Medulla oblongata (tissue), 1 donor: ENCODE data around the gene SCNN1B.

Source experiments
- DNase-seq: peaks from one replicate; pipeline ENCODE4 v3.0.0-alpha.2; 2015; ENCODE audit errors: extremely low spot score

SCNN1B gene

DNA sequence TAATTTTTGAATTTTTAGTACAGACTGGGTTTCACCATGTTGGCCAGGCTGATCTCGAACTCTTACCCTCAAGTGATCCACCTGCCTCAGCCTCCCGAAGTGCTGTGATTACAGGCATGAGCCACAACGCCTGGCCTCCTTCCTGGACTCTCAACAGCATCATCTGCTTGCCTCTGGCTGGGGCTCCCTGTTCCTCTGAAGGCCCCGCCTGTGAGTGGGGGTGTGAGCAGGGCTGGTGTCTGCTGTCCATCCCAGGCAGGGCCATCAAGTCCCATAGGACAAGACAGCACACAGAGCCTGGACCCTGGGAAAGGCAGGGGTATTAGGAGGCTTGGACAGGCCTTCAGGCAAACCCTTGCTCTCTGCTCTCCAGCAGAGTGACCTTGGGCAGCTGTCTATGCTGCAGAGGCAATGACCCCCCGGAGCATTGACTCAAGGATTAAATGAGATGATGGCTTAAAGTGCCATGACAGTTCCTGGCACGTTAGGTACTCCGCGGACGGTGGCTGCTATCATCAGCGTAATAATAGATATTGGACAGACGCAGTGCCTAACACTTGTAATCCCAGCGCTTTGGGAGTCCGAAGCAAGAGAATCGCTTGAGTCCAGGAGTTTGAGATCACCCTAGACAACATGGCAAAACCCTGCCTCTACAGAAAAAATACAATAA lies 19.2 kb downstream of the SCNN1B start:
- DNase-seq = no peak

DNA sequence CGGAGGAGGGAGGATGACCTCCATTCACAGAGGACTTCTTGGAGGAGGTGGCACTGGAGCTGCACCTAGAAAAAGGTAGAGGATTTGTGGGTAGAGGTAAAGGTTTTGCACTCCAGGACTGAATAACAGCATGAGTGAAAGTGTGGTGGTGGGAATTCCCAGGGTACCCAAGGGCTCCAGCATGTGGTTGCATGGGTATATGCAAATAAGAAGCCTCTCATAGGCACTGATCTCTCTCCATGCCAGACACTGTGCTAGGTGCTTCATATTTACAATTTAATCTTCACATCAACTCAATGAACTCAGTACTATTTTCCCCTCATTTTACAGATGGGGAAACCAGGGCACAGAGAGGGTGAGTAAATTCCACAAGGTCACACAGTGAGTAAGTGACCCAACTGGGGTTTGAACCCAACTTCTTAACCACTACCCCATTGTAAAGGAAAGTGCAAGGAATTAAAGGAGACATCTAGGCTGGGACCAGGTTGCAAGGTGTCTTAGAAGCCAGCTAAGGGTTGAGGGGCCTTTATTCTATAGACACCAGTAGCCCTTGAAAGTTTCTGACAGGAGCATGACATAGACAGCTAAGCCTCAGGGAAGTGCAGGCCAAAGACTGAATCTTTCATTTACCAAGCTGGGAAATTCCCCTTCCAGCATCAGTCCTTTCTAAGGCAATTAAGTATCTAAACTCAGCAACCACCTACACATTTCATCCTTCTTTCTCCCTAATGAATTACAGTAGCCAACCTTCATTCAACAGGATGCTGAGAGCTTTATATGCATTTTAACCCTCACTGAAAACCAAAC lies 21.3 kb downstream of the SCNN1B start:
- DNase-seq = no peak

DNA sequence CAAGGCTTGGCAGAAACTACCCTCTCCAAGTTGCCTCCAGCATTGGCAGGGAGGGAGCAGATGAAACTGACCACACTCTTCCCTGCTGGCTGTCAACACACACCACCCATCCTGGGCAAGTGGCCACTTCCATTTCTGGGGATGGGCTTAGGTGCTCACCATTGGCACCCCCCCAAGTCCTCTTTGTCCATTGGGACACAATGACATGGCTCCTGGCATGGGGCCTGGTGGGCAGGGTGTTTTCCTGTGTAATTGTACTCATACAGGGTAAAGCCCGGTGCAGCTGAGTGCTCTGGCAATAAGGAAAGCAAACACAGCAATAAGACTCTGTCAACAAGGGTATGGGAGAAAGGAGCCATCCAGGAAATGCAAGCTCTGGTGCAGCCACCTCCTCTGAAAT lies 22.6 kb downstream of the SCNN1B start:
- DNase-seq = no peak

DNA sequence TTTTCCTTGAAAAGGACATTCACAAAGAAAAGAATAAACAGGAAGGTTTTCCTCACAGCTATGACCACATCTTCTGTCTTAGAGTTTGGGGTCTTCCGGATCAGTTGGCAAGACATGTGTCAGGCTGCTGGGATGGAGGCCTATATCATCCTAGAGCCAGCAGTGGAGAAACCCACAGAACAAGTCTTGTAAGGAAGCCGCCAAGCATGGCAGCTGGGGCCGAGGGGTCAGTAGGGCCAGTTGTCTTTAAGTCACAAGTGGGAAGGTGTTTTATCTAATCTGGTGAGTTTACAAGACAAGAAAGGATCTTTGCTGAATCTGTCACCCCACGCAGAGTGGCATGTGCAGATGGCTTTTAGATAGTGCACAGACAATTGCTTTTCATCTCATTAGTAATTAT lies 25.7 kb downstream of the SCNN1B start:
- DNase-seq = no peak

DNA sequence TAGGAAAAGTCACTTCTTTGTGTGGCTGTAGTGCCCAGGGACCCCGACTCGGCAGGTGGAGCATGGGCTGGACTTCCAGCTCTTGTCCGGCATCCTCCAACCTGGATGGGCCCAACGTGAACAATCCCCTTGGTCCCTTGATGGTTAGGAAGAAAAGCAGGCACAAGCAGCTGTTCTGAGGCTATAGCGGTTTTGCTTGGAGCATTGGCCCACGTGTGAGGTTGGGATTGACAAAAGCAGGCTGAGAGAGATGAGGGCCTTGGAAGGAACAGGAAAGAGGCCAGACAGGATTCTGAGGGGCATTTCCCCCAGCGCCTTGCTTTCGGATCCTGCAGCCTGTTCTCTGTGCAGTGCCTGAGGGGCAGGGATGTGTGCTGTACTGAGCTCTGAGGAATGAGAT lies 28.1 kb downstream of the SCNN1B start:
- no peak for DNase-seq

DNA sequence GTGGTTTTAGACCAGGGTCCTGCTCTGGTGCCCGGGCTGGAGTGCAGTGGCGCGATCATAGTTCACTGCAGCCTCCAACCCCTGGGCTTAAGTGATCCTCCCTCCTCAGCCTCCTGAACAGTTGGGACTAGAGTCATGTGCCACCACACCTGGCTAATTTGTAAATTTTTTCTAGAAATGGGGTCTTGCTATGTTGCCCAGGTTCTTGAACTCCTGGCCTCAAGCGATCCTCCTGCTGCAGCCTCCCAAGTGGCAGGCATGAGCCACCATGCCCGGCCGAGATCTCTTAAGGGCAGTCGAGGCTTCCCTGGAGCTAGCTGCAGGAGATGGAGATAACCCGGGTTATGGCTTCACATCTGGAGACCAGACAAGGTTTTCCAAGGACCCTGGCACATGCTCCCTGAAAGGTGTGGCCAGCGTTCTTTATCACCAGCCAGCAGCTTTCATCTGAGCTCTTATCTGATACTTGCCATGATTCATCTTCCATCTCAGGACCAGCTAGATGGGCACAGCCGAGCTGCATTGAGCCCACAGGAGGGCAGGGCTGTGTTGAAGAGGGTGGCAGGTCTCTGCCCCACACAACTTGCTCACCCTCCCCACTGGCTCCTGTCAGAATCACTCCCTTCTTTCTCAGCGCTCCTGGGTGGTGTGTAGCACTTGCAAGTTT lies 28.6 kb downstream of the SCNN1B start:
- DNase-seq = no peak

DNA sequence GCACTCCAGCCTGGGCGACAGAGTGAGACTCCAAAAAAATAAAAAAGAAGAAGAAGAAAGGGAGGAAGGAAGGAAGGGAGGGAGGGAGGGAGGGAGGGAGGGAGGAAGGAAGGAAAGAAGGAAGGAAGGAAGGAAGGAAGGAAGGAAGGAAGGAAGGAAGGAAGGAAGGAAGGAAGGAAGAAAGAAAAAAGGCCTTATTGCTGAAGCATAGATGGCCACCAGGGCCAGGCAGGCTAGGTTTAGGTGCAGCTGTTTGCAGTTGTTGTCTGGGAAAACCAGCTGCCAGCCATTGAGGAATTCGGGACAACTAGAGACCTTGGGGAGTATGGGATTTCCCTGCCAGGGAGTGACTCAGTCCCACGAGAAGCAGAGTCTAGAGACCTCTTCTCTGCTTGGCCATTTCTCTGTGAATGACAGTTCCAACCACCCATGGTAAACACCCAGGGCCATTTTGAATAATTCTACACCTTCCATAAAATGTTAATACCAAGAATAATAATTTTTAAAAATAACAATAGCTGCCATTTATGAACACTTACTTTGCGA lies 31.0 kb downstream of the SCNN1B start:
- DNase-seq = no peak

DNA sequence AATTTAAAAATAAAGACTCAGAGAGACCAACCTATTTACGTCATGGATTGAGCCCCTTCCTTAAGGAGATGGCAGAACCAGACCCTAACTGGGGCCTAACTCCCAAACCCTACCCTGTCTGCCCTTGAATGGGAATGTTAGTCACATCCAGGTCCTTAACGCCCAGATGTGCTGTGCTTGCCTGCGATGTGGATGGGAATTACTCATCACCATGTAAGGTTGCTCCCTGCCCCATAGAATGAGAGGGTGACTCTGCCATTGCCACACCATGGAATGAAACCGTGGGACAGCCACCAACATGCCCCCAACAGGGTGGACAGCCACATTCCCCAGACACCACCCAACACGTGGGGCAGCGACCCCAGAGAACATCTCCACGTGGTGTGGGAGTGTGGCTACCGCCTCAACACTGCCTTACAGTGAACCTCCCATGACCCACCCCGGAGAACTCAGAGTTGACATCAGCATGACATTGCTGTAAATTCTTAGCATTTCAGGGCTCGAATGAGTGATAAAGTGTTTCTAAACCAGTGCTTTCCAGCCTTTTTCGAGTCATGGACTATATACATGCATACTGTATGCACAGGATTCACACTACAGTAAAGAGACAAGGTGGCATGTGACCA lies 31.8 kb downstream of the SCNN1B start:
- DNase-seq = no peak

DNA sequence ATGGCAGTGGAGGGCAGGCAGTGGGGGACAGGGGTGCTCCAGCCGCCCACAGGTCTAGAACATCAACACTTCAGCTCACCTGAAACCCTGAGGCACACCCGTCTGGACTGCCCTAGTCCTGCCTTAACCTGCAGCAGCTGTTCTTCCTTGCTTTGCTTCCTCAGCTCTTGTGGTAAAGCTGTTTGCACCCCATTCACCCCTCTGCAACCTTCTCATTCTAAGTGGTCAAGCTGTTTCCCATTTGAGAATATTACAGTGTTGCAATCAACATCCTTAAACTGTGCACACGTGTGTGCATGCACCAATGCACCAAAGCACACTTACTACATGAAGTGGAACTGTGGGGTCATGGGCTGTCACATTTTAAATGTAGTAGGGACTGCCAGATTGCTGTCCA lies 32.4 kb downstream of the SCNN1B start:
- no peak for DNase-seq

DNA sequence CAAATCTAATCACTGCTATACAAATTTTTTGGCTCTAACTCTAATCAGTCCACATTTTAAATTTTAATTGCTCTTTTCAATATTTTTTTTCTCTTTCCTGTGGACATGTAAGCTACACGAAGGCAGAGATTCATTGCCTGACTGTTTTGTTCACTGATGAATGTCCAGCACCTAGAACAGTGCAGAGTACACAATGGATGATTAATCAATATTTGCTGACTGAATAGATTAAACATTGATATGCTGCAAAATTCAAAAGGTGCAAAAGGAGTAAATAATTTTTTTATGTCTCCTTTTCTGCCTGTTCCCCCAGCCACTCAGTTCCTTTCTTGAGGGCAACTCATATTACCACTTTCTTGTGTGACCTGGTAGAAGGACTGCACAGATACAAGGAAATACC lies 32.8 kb downstream of the SCNN1B start:
- DNase-seq = no peak

DNA sequence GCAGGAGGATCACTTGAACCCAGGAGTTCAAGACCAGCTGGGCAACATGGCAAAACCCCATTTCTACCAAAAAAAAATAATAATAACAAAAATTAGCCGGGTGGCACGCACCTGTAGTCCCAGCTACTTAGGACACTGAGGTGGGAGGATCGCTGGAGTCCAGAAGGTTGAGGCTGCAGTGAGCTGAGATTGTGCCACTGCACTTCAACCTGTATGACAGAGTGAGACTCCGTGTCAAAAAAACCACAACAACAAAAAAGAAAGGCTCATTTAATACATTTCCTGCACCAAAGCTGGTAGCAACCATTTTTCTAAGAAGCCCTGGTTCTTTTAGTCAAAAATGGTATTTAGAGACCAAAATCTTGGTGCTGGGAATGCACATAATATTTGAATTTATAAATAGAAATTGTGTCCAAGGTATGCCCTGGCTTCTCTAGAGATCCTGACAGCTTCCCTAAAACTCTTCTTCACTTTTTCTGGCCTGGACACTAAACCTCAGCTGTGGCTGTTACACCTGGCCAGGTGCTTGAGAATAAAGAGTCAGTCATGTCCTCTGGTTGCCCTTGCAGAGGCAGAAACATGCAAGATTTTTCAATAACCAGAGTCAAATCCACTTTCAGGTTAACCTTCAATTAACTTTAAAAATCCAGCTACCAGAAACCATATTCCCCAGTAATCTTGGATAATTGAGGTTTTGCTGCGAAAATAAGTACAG lies 35.9 kb downstream of the SCNN1B start:
- DNase-seq = no peak

DNA sequence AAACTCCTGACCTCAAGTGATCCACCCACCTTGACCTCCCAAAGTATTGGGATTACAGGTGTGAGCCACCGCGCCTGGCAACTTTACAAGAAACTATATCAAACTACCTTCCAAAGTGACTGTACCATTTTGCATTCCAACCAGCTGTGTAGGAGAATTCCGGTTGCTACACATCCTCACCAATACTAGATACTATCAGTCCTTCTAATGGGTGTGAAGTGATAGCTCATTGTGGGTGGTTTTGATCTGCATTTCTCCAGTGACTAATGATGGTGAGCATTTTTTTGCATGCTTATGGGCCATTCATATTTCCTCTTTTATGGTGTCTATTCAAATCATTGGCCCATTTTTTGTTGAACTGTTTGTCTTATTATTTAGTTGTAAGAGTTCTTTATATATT lies 37.7 kb downstream of the SCNN1B start:
- DNase-seq = no peak

DNA sequence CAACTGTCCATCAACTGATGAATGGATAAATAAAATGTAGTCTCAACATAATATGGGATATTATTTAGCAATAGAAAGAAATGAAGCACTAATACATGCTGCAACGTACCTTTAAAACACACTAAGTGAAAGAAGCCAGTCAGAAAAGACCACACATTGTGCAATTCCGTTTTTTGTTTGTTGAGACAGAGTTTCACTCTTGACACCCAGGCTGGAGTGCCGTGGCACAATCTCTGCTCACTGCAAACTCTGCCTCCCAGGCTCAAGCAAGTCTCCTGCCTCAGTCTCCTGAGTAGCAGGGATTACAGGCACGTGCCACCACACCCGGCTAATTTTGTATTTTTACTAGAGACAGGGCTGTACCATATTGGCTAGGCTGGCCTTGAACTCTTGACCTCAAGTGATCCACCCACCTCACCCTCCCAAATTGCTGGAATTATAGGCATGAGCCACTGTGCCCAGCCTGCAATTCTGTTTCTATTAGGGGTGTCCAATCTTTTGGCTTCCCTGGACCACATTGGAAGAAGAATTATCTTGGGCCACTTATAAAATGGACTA lies 40.1 kb downstream of the SCNN1B start:
- no peak for DNase-seq

DNA sequence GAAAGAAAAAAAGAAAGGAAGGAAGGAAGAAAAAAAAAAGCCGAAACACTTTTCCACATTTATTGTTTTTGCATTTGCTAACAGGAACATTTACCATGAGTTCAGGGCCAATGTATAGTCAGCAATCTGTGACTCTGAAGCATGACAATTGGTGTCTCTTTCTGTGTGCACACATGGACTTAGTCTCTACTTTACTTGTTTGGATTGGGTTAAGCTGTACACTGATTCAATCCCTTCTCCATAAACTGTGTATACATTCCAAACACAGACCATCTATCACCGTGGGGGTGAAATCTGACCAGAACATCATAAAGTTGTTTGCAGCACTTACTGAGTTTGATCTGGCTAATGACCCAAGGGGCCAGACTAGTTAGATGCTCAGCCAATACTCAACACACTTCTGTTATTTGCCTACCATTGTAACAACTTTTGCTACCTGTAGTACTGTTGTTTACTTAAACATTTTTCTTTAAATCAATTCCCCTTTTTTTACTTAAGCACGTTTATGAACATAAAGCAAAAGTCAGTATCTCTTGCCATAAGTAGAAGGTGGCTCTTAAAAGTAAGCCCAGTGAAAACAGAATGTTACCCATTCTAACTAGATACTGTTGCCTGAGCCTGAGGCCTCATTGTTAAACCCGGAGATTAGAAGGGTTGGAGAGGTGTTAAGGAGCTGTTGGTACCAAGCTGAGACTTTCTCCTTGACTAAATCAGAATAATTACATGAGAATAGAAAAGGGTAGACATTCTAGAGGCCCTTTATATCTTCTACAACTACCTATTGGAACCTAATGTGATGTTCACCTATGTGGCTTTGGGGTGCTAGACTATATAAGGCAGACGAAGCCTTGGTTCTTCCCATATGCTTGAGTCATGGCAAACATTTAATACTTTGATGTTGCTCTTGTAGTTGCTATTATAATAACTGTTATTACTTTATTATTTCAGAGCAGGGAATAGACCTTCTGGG lies 41.8 kb downstream of the SCNN1B start:
- DNase-seq = no peak

DNA sequence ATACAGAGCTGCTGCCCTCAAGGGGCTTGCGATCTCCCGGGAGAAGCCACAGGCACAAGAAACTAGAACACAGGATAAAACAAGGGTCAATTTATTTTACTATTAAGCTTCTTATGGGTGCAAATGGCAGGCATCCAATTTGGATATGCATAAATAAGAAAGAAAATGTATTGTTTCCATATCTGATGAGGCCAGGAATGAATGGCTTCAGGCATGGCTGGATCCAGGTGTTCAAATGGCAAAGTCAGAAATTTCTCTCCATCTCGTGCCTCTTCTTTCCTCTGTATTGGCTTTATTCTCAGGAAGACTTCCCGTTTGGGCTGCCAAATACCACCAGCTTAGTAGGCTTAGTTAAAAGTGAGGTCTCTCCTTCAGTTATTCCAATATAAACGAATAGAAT lies 43.1 kb downstream of the SCNN1B start:
- no peak for DNase-seq

DNA sequence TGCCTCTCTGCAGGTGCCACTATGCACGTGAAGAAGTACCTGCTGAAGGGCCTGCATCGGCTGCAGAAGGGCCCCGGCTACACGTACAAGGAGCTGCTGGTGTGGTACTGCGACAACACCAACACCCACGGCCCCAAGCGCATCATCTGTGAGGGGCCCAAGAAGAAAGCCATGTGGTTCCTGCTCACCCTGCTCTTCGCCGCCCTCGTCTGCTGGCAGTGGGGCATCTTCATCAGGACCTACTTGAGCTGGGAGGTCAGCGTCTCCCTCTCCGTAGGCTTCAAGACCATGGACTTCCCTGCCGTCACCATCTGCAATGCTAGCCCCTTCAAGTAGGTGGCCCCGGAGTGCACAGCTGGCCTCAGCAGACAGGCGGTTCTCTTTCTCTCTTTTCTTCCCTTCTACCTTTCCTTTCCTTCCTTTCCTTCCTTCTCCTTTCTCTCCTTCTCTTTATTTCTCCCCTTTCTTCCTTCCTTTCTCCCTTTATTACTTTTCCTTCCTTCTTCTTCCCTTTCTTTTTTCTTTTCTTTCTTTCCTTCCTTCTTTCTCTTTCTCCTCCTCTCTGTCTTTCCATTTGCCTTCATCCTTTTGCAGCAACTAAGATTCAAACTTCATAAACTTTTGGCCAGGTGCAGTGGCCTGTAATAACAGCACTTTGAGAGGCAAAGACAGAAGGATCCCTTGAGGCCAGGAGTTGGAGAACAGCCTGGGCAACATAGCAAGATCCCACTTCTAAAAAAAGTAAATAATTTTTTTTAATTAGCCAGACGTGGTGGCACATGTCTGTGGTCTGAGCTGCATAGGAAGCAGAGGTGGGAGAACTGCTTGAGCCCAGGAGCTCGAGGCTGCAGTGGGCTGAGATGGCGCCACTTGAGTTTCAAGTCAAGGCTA lies 46.7 kb downstream of the SCNN1B start:
- no peak for DNase-seq

DNA sequence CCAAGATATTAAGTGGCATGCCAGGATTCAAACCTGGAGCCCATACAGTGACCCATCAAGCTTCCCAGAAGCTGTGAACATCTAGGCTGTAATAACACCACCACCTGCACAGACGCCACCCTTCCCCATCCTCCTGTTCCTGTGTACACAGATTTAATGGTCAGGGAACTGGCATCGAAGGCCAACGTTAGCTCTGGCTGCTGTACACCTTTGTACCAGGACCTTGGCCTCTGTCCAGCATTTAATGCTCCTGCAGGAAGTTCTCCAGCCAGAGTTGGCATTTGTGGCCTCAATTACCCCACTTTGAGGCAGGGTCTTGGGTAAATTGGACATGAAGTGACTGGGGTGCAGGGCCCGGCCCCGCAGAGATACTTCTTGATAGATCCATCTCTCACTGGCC lies 49.3 kb downstream of the SCNN1B start:
- DNase-seq = no peak

DNA sequence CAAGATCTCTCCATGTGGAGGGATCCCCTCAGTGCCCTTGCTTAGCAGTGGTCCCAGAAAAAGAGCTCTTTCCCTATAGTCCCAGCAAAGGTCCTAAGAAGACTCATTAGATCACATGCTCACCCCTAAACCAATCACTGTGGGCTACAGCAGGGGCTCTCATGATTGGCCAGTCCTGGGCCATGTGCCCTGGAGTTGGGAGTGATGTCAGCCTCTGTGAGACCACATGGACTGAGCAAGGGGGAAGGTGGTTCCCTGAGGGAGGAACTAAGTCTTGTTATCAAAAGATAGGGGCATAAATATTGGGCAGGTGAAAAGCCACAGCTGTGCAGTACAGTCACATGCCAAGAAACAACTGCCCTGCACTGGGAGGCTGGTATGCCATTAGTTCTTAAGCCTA lies 51.3 kb downstream of the SCNN1B start:
- DNase-seq = no peak

DNA sequence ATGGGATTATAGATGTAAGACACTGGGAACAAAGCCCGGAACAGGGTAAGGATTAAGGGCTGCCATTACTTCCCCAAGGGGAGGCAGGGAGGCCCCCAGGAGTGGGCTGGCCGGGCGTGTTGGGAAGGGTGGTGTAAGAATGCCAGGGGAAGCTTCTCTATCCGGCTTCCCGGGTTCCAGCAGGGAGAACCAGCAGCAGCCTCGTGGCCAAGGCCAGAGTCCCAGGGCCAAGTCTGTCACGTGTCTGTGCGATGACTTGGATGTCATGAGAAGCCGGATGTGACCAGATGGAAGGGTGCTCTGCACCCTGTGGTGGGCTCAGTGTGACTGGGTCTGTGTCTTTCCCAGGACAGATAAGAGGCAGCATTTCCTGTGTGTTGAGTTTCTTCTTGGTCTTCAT lies 52.1 kb downstream of the SCNN1B start:
- no peak for DNase-seq
